Measurements from ENCODE around the gene CARD9. TPM values are rescaled to one million over a fixed set of nuclear protein-coding genes. Genes with fewer than 3 reads are reported as not detected.
A peak's percentile ranks its signal among the peaks of the same experiment; 100 is the strongest.

The CARD9 gene
- total RNA-seq, 1 donor from 2014 or later = 1.9 TPM

- no peak overlapping the region for H3K4me3 Mint-ChIP-seq (ENCODE audit: unreplicated experiment)
- no peaks in the 10 kb centered on the region for H3K36me3 Mint-ChIP-seq (ENCODE audit: low read depth)
- H3K9me3 Mint-ChIP-seq (ENCODE audit: low read depth) = no peaks in the 10 kb centered on the region
- no peak for TF ChIP-seq CTCF (IDR thresholded peaks at IDR 0.05)
- no peak for DNase-seq (ENCODE audit: low spot score)
- H3K27me3 Mint-ChIP-seq (ENCODE audit: low read depth) = no peaks in the 10 kb centered on the region
- H3K27ac Mint-ChIP-seq (ENCODE audit: unreplicated experiment) = peak overlapping the region; percentile 17
- H3K4me1 Mint-ChIP-seq (ENCODE audit: low read depth) = peaks cover 8% of the 10 kb centered on the region
Observed at GRCh38 chr9:136365775-136366222, 7.7 kb downstream of the CARD9 start.

DNA sequence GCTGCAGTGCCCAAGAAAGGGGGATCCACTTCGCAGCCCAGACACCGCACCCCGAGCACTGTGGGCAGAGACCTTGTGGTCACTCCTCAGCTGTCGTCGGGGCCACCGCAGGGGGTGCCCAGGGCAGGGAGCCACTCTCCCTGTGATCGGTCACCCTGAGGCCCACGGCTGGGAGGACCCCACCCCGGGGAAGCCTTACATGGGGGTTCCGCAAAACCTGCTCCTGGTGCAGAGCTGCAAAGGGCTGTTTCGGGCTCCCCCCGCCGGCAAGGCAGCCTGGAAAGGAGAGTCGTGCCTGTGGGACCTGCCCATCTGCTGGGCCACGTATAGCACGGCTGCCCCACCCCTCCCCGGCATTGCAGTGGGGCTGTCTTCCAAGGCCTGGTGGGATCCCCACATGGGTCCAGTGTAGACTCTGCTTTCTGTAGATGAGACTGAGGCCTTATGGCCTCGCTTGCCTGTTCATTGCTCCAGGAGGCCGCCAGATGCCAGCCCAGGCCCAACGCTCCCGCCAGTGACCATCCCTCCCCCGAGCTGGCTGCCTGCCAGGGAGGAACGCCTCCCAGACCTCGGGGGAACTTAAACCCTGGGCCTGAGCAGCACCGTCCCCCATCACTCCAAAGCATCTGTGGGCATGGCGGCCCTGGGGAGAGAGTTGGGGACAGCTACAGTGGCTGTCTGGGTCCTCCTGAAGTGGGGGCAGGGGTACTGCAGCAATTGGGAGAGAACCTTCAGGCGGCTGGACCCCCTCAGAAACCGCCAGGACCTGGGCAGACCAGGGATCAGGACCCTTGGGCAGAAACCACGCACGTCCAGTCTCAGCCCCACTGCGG lies 8.3 kb downstream of the CARD9 start:
- H3K4me3 Mint-ChIP-seq (ENCODE audit: unreplicated experiment) = no peak overlapping the region

GRCh38 chr9:136363949-136364748 lies 9.3 kb downstream of the CARD9 start:
- Mint-ChIP-seq H3K4me3 (ENCODE audit: unreplicated experiment) (peak overlapping the region; percentile 35), H3K4me1 (ENCODE audit: low read depth) (peaks cover 8% of the 10 kb centered on the region), H3K36me3 (ENCODE audit: low read depth) (no peaks in the 10 kb centered on the region), H3K27ac (ENCODE audit: unreplicated experiment) (no peak overlapping the region), H3K9me3 (ENCODE audit: low read depth) (no peaks in the 10 kb centered on the region), H3K27me3 (ENCODE audit: low read depth) (no peaks in the 10 kb centered on the region)
- TF ChIP-seq CTCF (IDR thresholded peaks at IDR 0.05) = peak; percentile 69
- DNase-seq (ENCODE audit: low spot score) = no peak

More for the DNA sequence above, 8.3 kb downstream of the CARD9 start:
- H3K9me3 Mint-ChIP-seq (ENCODE audit: low read depth) = no peaks in the 10 kb centered on the region
- no peak for TF ChIP-seq CTCF (IDR thresholded peaks at IDR 0.05)
- DNase-seq (ENCODE audit: low spot score) = no peak
- no peaks in the 10 kb centered on the region for H3K27me3 Mint-ChIP-seq (ENCODE audit: low read depth)
- H3K27ac Mint-ChIP-seq (ENCODE audit: unreplicated experiment) = no peak overlapping the region
- peaks cover 8% of the 10 kb centered on the region for H3K4me1 Mint-ChIP-seq (ENCODE audit: low read depth)
- H3K36me3 Mint-ChIP-seq (ENCODE audit: low read depth) = no peaks in the 10 kb centered on the region

DNA sequence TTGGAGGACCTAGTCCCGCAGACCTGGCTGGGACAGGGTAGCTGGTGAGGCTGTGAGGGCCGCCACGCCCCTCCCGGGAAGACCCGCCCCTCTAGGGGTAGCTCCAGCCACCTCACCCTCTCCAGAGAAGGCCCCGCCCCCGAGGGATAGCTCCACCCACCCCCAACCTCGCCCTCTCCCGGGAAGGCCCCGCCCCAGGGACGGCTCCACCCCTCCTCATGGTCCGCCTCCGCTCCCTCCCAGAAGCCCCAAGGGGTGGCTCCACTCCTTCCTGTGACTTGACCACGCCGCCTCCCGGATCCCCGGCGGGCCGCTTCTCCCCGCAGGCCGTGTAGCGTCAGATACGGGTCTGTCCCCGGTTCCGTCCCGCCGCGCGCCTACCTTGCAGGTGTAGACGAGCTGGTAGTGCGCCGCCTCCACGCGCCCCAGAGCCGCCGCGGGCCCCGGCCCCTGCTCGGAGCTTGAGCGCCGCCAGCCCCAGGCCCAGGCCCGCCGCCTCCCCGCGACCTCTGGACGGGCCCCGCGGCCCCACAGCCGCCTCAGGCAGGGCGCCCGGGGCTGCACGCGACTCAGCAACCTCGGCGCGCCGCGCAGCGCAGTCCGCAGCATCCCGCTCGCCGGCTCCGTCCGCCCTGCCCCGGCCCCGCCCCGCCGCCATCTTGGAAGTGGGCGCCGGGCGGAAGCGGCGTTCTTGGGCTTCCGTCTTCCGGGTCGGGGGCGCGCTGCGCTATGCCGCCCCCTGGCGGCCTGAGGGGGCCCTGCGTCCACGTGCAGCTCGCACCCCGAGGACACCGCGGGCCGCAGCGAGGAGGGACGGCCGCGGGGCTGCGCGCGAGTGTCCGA lies 10.1 kb downstream of the CARD9 start, which contains the start of gene DNLZ:
Gene DNLZ (minus strand): TSS at position 639 of the 843 bp plus-strand sequence. CDS start 30 bp downstream, at position 609.
- DNase-seq (ENCODE audit: low spot score) = peak; percentile 98
- Mint-ChIP-seq H3K4me3 (ENCODE audit: unreplicated experiment) (peak within 1 kb of the TSS; percentile 81), H3K36me3 (ENCODE audit: low read depth) (no peaks in the 10 kb centered on the region), H3K9me3 (ENCODE audit: low read depth) (no peaks in the 10 kb centered on the region), H3K27me3 (ENCODE audit: low read depth) (no peaks in the 10 kb centered on the region), H3K4me1 (ENCODE audit: low read depth) (peaks cover 8% of the 10 kb centered on the region), H3K27ac (ENCODE audit: unreplicated experiment) (peak within 1 kb of the TSS; percentile 87)
- peak; percentile 98 for TF ChIP-seq CTCF (IDR thresholded peaks at IDR 0.05)

All from chondrocyte (in vitro differentiated cells).